ENCODE data around the gene JMJD4.

GRCh38 chr1:227723474-227723873 lies 11.6 kb downstream of the JMJD4 start:
- TF ChIP-seq POLR2A (IDR thresholded peaks at IDR 0.05; ENCODE audit: low read depth, low read length) (no peak), POLR2AphosphoS5 (IDR thresholded peaks at IDR 0.05; ENCODE audit: low read depth, low read length) (no peak), TAF1 (IDR thresholded peaks at IDR 0.05; ENCODE audit: low read depth, low read length) (no peak), PAX5 (IDR thresholded peaks at IDR 0.05; ENCODE audit: insufficient read depth, low read length, severe bottlenecking) (no peak)
